Osteocyte (in vitro differentiated cells): ENCODE data around the gene TRIM44. TPM values are rescaled to one million over a fixed set of nuclear protein-coding genes. Genes with fewer than 3 reads are reported as not detected.
"Not testable (repeated sequence)": the region's sequence is repeated elsewhere in the genome, so short reads cannot be mapped to it uniquely, and the experiment has no call there.

Experiments
- DNase-seq: peaks from one replicate; pipeline ENCODE4 v3.0.0; 2021; ENCODE audit warnings: mixed read lengths; ENCODE audit not compliant: unreplicated experiment; ENCODE audit errors: extremely low spot score
- H3K27ac Mint-ChIP-seq: one replicate; pipeline ENCODE4 v1.8.0; 2021; ENCODE audit warnings: mild to moderate bottlenecking, mixed read lengths; ENCODE audit not compliant: unreplicated experiment
- H3K27me3 Mint-ChIP-seq: one replicate; pipeline ENCODE4 v1.8.0; 2021; ENCODE audit warnings: mixed read lengths; ENCODE audit not compliant: unreplicated experiment
- H3K36me3 Mint-ChIP-seq: one replicate; pipeline ENCODE4 v1.8.0; 2021; ENCODE audit warnings: mixed read lengths; ENCODE audit not compliant: unreplicated experiment
- H3K4me1 Mint-ChIP-seq: one replicate; pipeline ENCODE4 v1.8.0; 2021; ENCODE audit warnings: mixed read lengths; ENCODE audit not compliant: unreplicated experiment
- H3K4me3 Mint-ChIP-seq: one replicate; pipeline ENCODE4 v1.8.0; 2021; ENCODE audit warnings: mild to moderate bottlenecking, moderate library complexity, mixed read lengths; ENCODE audit not compliant: unreplicated experiment
- H3K9me3 Mint-ChIP-seq: one replicate; pipeline ENCODE4 v1.8.0; 2021; ENCODE audit warnings: mixed read lengths; ENCODE audit not compliant: unreplicated experiment
- total RNA-seq: library from RNA; stranded (reverse); gene quantifications from 2 replicates; pipeline ENCODE4 v1.2.1, GENCODE V29; 2021
- TF ChIP-seq, protein P1 (sequence below): fragments of 200-600 bp; sonication (generic); IDR thresholded peaks from 2 replicates; pipeline ENCODE4 v1.5.0; 2021; ENCODE audit warnings: antibody characterized with exemption, mild to moderate bottlenecking, moderate library complexity

TRIM44 gene
- total RNA-seq, 1 donor from 2014 or later = 79.9 TPM

DNA sequence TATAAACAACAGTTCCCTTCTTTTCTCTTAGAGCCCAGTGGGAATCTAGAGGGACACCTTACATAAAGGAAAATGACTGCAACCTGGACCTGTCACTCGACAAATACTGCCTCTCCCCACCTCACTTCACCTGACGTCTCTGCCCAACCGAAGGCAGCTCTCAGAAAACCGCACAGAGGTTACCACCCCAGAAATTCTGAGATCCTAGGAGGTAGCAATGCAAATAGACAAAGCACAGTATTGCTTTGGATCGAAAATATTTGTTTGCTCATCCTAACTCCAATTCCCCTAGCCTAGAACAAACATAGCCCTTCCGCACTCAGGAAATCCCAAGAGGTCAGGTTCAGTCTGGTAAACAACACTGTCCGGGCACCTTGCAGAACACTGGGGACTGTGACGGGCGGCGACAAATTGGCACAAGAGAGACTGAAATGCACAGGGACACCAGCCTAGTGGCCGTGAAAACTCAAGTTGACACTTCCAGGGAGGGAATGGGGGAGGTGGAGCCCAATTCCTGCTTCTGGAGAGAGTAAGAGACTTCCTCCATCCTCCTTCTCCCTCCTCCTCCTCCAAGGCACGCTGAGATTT, 420 bp upstream of the TRIM44 start:
- Mint-ChIP-seq H3K27me3 (no peaks in the 10 kb centered on the region), H3K4me3 (peak overlapping the region; percentile 94), H3K4me1 (peaks cover 38% of the 10 kb centered on the region), H3K27ac (peak overlapping the region; percentile 99), H3K9me3 (peaks cover 28% of the 10 kb centered on the region), H3K36me3 (peaks cover 30% of the 10 kb centered on the region)
- DNase-seq = no peak
- TF ChIP-seq, protein P1, sequence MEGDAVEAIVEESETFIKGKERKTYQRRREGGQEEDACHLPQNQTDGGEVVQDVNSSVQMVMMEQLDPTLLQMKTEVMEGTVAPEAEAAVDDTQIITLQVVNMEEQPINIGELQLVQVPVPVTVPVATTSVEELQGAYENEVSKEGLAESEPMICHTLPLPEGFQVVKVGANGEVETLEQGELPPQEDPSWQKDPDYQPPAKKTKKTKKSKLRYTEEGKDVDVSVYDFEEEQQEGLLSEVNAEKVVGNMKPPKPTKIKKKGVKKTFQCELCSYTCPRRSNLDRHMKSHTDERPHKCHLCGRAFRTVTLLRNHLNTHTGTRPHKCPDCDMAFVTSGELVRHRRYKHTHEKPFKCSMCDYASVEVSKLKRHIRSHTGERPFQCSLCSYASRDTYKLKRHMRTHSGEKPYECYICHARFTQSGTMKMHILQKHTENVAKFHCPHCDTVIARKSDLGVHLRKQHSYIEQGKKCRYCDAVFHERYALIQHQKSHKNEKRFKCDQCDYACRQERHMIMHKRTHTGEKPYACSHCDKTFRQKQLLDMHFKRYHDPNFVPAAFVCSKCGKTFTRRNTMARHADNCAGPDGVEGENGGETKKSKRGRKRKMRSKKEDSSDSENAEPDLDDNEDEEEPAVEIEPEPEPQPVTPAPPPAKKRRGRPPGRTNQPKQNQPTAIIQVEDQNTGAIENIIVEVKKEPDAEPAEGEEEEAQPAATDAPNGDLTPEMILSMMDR = no peak

DNA sequence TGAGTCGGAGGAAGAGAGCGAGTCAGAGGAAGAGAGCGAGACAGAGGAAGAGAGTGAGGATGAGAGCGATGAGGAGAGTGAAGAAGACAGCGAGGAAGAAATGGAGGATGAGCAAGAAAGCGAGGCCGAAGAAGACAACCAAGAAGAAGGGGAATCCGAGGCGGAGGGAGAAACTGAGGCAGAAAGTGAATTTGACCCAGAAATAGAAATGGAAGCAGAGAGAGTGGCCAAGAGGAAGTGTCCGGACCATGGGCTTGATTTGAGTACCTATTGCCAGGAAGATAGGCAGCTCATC, 780 bp downstream of the TRIM44 start:
- DNase-seq = no peak
- peaks cover 37% of the 10 kb centered on the region for H3K36me3 Mint-ChIP-seq
- H3K4me1 Mint-ChIP-seq = peaks cover 38% of the 10 kb centered on the region
- peak overlapping the region; percentile 94 for H3K4me3 Mint-ChIP-seq
- H3K9me3 Mint-ChIP-seq = peaks cover 34% of the 10 kb centered on the region
- peak overlapping the region; percentile 99 for H3K27ac Mint-ChIP-seq
- no peaks in the 10 kb centered on the region for H3K27me3 Mint-ChIP-seq
- TF ChIP-seq, protein P1 = no peak

DNA sequence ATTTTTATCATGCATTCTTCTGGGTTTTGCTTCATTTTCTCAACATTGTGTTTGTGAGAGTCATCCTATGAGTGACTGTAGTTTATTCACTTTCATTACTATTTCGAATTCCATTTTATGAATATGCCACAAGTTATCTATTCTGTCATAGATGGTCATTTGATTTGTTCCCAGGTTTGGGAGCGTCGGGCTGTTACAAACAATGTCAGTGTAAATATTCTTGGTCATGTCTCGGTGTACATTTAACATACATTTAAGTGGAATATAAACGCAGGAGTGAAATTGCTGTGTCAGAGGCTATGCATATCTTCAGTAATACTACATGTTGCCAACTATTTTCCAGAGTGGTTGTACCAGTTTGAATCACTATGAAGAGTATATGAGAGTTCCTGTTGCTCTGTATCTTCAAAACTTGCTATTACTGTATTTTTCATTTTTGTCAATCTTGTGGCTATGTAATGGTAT, 2.4 kb downstream of the TRIM44 start:
- H3K4me3 Mint-ChIP-seq = peak overlapping the region; percentile 2
- H3K27me3 Mint-ChIP-seq = no peaks in the 10 kb centered on the region
- H3K9me3 Mint-ChIP-seq = peaks cover 34% of the 10 kb centered on the region
- no peak for DNase-seq
- no peak overlapping the region for H3K27ac Mint-ChIP-seq
- H3K4me1 Mint-ChIP-seq = peaks cover 39% of the 10 kb centered on the region
- TF ChIP-seq, protein P1 = no peak
- H3K36me3 Mint-ChIP-seq = peaks cover 41% of the 10 kb centered on the region

DNA sequence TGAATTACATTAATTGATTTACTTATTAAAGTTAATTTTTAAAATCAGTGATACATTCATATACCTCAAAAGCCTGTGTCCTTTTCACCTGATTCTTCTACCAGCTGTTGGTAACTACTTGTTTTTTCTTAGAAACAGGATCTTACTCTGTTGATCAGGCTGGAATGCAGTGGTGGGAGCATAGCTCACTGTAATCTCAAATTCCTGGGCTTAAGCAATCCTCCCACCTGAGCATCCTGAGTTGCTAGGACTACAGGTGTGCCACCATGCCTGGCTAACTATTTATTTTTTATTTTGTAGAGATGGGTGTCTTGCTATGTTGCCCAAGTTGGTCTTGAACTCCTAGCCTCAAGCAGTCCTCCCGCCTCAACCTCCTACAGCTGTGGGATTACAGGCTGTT, 4.7 kb downstream of the TRIM44 start:
- H3K27me3 Mint-ChIP-seq = no peaks in the 10 kb centered on the region
- DNase-seq = no peak
- TF ChIP-seq, protein P1 = no peak
- H3K36me3 Mint-ChIP-seq = peaks cover 43% of the 10 kb centered on the region
- H3K4me3 Mint-ChIP-seq = no peak overlapping the region
- H3K27ac Mint-ChIP-seq = no peak overlapping the region
- H3K4me1 Mint-ChIP-seq = peaks cover 47% of the 10 kb centered on the region
- H3K9me3 Mint-ChIP-seq = peaks cover 34% of the 10 kb centered on the region

DNA sequence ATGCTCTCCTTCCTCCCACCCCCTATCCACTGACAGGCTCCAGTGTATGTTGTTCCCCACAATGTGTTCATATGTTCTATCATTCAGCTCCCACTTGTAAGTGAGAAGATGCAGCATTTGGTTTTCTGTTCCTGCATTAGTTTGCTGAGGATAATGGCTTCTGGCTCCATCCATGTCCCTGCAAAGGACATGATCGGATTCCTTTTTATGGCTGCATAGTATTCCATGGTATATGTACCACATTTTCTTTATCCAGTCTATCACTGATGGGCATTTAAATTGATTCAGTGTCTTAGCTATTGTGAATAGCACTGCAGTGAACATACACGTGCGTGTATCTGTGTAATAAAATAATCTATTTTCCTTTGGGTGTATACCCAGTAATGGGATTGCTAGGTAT, 5.8 kb downstream of the TRIM44 start:
- not testable (repeated sequence) for H3K4me3 Mint-ChIP-seq, H3K27ac Mint-ChIP-seq, DNase-seq, H3K27me3 Mint-ChIP-seq
- H3K9me3 Mint-ChIP-seq = peaks cover 34% of the 10 kb centered on the region
- peaks cover 39% of the 10 kb centered on the region for H3K36me3 Mint-ChIP-seq
- H3K4me1 Mint-ChIP-seq = peaks cover 44% of the 10 kb centered on the region
